RCC 7860 (cell line): ENCODE data around the gene SFXN4.
"Not testable (repeated sequence)": the region's sequence is repeated elsewhere in the genome, so short reads cannot be mapped to it uniquely, and the experiment has no call there.

Experiments
- DNase-seq: peaks from one replicate; pipeline ENCODE4 v3.0.0-alpha.2; 2015; ENCODE audit warnings: low spot score
- FAIRE-seq: peaks from 2 replicates; lab custom pipeline; 2012; peaks lifted over from hg19 to GRCh38; lab: Jason Lieb, UNC

Gene SFXN4

DNA sequence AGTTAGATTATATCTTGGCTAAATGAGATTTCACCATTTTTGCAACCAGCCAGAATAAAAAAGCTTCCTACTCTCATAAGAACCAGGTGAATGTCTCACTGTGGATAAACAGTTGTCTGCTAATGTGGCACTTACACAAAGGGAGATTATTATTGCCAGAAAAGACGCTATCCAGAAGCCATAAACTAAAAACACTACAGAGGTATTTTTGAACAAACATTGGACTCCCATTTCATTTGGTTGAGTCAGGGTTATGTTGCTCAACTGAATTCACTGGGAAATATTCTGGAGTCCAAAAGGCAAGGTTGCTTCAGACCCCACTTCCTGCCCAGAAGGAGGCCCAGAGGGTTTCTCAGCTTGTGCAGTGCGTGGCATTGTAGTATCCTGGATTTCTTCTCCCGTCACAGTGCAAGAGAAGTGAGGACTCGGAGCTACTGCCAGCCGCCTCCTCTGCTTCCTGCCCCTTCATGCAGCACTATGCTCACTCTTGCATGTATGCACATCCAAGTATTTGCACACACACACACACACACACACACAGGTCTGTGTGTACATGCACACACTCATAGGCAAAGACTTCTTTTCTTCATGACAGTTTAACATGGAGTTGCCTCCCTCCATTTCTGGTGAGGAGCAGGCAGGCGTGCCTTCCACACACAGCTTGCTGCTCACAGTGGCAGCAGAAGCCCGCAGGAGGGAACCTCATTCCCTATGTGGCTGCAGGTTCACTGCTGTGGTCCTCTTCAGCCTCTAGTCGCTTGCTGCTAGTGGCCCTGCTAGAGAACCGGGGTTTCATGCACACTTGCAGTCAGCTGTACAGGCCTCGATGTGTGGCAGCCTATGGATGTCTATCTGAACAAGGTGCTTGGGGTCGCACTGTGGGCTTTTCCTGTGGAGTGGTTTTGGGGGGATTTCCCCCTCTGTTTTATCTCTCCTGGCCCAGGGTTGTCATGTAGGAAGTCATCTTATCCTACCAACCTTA lies 51.5 kb downstream of the SFXN4 start:
- FAIRE-seq (no peak), DNase-seq (no peak)

DNA sequence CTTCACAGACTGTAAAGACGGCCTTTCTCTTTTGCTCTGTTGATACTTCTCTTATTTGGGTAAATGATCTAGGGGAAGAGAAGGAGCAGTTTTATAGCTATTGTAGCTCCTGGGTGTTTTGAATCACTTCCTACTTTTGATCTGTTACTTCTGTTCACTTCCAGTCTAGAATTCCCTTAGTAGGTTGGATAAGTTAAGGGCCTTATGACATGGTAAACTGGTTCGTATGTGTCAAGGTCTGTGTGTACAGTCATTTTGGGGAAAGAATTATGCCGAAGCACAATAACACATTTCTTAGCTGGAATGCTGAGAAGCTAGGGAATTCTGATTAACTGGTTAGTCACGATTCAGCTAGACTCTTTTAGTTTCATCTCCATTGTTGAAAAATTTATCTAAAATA lies 53.5 kb downstream of the SFXN4 start:
- DNase-seq (no peak), FAIRE-seq (no peak)

DNA sequence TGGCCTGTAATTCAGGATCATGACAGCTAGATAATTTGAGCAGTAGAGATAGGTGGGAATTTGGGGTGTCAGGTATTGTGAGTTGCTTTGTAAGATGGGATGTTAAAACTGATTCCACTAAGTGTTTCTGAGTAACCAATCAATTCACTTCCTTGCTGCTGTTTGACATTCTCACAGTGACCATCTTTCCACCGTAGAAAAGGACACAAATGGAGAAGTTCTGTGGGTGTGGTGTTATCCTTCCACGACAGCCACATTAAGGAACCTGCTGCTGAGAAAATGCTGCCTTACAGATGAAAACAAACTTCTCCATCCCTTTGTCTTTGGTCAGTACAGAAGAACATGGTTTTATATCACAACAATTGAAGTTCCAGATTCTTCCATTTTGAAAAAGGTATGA lies 57.7 kb downstream of the SFXN4 start:
- not testable (repeated sequence) for DNase-seq, FAIRE-seq

DNA sequence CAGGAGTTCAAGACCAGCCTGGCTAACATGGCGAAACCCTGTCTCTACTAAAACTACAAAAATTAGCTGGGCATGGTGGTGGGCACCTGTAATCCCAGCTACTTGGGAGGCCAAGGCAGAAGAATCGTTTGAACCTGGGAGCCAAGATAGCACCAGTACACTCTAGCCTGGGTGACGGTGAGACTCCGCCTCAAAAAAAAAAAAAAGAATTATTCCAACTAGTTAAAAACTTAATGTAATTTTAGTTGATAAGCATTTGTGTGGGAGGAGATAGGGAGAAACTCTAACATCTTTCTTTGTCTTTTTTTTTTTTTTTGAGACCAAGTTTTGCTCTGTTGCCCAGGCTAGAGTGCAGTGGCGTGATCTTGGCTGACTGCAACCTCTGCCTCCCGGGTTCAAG lies 58.4 kb downstream of the SFXN4 start:
- FAIRE-seq, result not testable (repeated sequence)

DNA sequence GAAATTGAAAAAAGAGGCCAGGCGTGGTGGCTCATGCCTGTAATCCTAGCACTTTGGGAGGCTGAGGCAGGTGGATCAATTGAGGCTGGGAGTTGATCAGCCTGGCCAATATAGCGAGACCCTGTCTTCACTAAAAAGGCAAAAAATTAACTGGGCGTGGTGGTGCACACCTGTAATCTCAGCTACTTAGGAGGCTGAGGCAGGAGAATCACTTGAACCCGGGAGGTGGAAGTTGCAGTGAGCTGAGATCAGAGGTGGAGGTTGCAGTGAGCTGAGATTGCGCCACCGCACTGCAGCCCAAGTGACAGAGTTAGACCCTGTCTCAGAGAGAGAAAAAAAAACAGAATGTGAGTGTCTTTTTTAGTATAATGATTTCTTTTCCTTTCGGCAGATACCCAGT lies 59.6 kb downstream of the SFXN4 start:
- DNase-seq, FAIRE-seq: not testable (repeated sequence)

More for the DNA sequence above, 58.4 kb downstream of the SFXN4 start:
- DNase-seq, result not testable (repeated sequence)

DNA sequence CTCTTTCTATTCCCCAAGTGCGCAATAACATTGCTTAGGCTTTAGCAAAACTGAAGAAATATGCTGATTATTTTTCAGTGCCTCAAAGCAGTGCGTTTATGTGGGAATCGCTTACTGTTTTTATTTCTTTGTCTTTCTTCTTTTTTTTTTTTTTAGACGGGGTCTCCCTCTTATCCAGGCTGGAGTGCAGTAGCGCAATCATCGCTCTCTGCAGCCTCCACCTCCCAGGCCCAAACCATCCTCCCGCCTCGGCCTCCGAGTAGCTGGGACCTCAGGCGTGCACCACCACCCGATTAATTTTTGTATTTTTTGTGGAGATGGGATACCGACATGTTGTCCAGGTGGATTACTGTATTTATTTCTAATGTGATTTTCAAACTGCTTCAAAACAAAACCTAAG lies 60.4 kb downstream of the SFXN4 start:
- no peak for FAIRE-seq
- no peak for DNase-seq

DNA sequence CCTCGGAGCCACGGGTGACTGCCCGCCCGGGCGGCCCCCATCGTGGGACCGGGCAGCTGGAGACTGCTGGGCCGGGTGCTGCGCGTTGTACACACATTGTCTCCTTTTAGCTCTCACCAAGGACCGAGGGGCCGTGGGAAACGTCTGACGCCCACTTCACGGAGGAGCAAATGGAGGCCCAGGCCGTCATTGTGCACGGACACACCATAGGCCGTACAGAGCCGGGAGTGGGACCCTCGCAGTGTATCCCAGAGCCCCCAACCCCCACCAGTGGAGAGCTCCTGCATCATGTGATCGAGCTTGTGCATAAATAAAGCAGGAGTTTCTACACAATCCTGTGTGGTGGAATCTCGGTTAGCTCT lies 60.9 kb downstream of the SFXN4 start:
- FAIRE-seq (no peak), DNase-seq (no peak)

DNA sequence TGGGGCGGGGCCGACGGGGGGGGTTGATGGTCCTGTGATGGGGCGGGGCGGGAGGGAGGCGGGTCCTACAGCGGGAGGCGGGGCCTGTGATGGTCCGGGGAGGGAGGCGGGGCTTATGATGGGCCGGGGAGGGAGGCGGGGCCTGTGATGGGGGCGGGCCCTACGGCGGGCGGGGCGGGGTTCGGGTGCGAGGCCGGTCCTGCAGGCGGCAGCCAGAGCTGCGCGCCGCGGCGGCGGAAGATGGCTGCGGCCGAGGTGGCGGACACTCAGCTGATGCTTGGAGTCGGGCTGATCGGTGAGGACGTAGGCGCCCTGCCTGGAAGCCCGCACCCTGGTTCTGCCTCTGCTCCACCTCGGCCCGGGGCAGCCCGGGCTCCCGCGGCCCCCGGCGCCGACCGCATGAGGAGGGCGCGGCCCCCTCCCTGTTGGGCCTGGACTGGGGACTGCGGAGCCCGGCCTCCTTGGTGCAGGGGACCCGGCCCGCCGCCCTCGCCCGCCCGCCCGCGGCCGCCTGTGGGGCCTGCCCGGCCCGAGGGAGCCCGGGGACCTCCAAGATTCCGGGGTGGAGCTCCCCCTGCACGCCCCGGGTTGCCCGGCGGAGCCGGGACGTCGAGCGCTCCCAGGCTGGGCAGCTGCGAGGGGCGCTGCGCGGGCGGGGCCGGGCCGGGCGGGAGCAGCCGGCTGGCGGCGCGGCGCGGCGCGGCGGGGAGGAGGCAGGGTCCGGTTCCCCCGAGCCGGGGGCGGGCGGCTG lies 61.4 kb downstream of the SFXN4 start, which contains the start of gene DENND10:
DENND10 (plus strand) TSS at position 211 of the 751 bp plus-strand sequence; CDS start at position 241, 30 bp downstream.
- FAIRE-seq, result no peak
- DNase-seq, result peak; percentile 50

DNA sequence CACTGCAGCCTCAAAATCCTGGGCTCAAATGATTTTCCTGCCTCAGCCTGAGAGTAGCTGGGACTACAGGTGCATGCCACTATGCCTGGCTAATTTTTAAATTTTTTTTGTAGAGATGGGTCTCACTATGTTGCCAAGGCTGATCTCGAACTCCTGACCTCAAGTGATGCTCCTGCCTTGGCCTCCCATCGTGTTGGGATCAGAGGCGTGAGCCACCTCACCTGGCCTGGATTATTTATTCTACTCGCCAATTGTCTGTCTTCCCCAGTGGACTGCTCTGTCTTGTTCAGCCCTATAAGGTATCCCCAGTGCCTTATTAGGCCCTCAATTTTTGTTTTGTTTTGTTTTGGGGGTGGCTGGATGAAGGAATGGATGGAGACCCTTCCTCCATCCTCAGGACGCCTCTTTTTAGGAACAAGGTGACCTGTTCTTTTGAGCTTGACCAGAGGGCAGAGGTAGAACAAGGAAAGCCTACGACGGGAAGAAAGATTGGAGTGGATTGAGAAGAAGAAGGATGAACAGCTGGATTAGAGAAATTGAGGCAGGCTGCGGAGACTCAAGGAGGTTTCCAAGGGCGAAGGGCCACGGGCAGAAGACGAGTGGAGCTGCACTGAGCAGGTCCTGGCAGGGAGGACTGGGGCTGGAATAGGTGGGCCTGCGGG lies 62.1 kb downstream of the SFXN4 start:
- no peak for FAIRE-seq
- DNase-seq, result no peak

DNA sequence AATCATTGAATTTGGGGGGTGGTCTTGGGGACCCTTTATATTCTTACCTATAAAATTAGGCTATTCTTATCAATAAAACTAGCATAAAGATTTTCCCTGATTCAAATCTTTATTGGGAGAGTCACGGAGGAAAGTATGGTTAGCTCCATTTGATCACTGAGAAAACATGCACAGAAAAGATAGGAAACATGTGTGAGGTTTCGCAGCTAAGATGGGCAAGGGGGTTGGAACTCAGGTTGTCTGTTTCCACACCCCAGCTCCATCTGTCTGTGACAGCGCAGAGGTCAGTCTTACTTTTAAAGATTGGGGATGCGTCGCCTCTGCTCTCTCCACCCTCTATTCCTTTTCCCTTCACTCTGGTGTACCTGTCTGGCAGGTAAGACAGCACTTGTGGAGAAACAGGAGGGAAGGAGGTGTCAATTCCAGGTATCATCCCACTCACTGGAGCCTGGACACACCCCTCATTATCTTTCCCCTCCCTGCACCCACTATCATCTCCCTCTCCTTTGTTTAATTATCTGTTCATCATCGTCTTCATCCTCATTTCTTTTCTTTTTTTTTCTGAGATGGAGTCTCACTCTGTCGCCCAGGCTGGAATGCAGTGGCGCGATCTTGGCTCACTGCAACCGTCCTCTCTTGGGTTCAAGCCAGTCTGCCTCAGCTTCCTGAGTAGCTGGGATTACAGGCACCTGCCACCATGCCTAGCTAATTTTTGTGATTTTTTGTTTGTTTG lies 64.0 kb downstream of the SFXN4 start:
- FAIRE-seq, result no peak
- DNase-seq, result no peak

DNA sequence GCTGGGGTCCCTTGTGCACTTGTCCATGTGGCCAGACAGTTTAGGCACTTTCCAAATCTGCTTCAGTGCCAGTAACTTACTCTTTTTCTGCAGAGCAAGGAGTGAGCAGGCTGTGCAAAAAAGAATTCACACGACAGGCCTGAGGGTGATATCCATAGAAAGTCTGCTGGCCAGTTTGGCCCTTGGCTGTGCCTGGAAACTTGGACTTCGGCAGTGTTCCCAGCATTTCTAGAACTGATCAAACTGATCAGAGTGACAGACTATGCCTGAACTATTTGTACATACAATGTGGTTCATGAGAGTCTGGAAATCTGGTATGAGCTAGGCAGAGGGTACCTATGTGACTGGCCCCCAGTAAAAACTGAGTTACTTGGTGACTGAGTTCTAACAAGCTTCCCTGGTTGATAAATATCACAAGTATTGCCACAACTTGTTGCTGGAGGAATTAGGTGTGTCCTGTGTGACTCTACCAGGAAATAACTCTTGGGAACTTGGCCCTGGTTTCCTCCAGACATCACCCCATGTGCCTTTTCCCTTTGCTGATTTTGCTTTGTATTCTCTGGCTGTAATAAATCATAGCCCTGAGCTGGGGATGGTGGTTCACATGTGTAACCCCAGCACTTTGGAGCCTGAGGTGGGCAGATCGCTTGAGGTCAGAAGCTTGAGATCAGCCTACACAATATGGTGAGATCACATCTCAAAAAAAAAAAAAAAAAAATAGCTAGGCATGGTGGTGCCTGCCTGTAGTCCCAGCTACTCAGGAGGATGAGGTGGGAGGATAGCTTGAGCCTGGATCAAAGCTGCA lies 64.9 kb downstream of the SFXN4 start:
- FAIRE-seq, result no peak
- DNase-seq, result no peak

DNA sequence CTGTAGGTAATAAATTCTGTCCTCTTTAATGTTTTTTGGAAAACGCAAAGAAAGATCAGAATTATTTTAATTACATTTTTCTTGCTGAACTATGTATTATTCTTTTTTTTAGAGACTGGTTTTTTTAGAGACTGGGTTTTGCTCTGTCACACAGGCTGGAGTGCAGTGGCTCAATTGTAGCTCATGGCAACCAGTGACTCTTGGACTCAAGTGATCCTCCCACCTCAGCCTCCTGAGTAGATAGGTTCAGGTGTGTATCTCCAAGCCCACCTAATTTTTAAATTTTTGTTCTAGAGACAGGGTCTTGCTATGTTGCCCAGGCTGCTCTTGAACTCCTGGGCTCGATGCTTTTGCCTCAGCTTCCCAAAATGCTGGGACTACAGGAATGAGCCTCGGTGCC lies 66.9 kb downstream of the SFXN4 start:
- no peak for FAIRE-seq
- no peak for DNase-seq

DNA sequence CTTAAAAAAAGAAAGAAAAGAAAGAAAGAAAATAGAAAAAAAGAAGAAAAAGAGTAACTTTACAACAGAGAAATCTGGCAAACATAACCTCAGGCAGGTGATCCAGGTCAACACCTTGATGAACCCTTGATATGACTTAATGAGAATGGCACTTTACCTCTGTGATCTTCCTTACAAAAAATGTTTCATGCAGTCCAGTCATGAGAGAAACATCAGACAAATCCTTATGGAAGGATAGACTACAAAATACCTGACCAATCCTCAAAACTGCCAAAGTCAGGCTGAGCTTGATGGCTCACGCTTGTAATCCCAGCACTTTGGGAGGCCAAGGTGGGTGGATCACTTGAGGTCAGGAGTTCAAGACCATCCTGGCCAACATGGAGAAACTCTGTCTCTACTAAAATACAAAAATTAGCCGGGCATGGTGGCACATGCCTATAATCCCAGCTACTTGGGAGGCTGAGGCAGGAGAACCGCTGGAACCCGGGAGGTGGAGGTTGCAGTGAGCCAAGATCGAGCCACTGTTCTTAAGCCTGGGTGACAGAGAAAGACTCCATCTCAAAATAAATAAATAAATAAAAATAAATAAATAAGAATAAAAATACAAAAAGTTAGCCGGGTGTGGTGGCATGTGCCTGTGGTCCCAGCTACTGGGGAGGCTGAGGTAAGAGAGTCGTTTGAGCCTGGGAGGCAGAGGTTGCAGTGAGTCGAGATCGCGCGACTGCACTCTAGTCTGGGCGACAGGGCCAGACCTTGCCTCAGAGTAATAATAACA lies 68.7 kb downstream of the SFXN4 start:
- FAIRE-seq, DNase-seq: not testable (repeated sequence)

DNA sequence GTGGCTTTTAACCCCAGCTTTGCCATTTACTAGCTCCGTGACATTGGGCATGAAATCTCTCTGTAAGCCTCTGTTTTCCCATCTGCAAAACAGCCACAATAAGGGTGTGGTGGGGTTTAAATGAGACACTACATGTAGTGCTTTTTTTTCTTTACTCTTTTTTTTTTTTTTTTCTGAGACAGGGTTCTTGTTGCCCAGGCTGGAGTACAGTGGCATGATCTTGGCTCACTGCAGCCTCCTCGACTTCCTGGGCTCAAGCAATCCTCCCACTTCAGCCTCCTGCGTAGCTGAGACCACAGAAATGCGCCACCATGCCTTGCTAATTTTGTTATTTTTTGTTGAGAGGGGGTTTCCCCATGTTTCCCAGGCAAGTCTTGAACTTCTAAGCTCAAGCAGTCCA lies 69.9 kb downstream of the SFXN4 start:
- FAIRE-seq, result no peak
- DNase-seq, result no peak

DNA sequence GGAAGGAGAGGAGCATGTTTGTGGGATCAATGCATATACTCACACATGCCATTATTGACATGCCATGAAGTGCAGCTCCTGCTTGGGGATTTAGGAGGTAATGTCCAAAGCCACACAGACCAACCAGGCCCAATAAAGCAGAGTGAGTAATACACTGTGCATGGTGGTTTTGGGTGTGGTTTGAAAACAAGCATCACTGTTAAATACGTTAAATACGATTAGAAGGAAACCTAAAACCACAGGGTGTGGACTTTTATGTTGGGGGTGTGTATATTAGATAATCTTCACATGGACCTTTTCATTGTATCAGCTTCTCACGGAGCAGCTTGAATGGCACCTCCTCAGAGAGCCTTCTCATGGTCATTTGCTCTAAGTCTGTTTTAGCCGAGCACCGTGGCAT lies 74.5 kb downstream of the SFXN4 start:
- DNase-seq, result peak; percentile 38
- peak; percentile 15 for FAIRE-seq
